Measurements from ENCODE around the gene WDR38. TPM values are rescaled to one million over a fixed set of nuclear protein-coding genes. Genes with fewer than 3 reads are reported as not detected.

WDR38 gene
- total and polyA plus RNA-seq, 9 of the 15 experiments (the other 6 are each of a cell fraction or from before 2014, with no cell fraction given) = not detected

- TF ChIP-seq ZNF277 (CRISPR knock-in tag; IDR thresholded peaks at IDR 0.05; ENCODE audit: borderline replicate concordance) = no peak
- no peak for TF ChIP-seq GABPA (tag; conservative IDR thresholded peaks at IDR 0.05; ENCODE audit: low read depth)
- no peak for TF ChIP-seq DNMT1 (IDR thresholded peaks at IDR 0.05)
- peak; percentile 16; the same call in 1 of the 2 replicates for TF ChIP-seq TEAD4 (IDR thresholded peaks at IDR 0.05; ENCODE audit: low read length)
- no peak for TF ChIP-seq TEAD4 (CRISPR knock-in tag; IDR thresholded peaks at IDR 0.05; ENCODE audit: borderline replicate concordance)
- no peak for TF ChIP-seq ELK3 (CRISPR knock-in tag; IDR thresholded peaks at IDR 0.05)
- no peak for TF ChIP-seq CHD4 (IDR thresholded peaks at IDR 0.05; ENCODE audit: insufficient read depth, insufficient replicate concordance, low read depth, low read length, poor library complexity, severe bottlenecking)
- TF ChIP-seq MCM2 (IDR thresholded peaks at IDR 0.05; ENCODE audit: low read depth) = no peak
- TF ChIP-seq JUNB (CRISPR knock-in tag; conservative IDR thresholded peaks at IDR 0.05) = no peak
- TF ChIP-seq CBX2 (IDR thresholded peaks at IDR 0.05; ENCODE audit: insufficient read depth, low read length, poor library complexity, severe bottlenecking) = no peak
- peak; percentile 90 for TF ChIP-seq MAFF (IDR thresholded peaks at IDR 0.05; ENCODE audit: low read length)
- TF ChIP-seq, protein P1, sequence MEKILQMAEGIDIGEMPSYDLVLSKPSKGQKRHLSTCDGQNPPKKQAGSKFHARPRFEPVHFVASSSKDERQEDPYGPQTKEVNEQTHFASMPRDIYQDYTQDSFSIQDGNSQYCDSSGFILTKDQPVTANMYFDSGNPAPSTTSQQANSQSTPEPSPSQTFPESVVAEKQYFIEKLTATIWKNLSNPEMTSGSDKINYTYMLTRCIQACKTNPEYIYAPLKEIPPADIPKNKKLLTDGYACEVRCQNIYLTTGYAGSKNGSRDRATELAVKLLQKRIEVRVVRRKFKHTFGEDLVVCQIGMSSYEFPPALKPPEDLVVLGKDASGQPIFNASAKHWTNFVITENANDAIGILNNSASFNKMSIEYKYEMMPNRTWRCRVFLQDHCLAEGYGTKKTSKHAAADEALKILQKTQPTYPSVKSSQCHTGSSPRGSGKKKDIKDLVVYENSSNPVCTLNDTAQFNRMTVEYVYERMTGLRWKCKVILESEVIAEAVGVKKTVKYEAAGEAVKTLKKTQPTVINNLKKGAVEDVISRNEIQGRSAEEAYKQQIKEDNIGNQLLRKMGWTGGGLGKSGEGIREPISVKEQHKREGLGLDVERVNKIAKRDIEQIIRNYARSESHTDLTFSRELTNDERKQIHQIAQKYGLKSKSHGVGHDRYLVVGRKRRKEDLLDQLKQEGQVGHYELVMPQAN (IDR thresholded peaks at IDR 0.05; ENCODE audit: borderline replicate concordance) = peak; percentile 55; the same call in 1 of the 2 replicates
- TF ChIP-seq HDGF (IDR thresholded peaks at IDR 0.05) = no peak
- TF ChIP-seq PURB (CRISPR knock-in tag; IDR thresholded peaks at IDR 0.05; ENCODE audit: low read depth) = no peak
- no peak for TF ChIP-seq CHCHD3 (CRISPR knock-in tag; IDR thresholded peaks at IDR 0.05)
- TF ChIP-seq ARHGAP35 (IDR thresholded peaks at IDR 0.05; ENCODE audit: partially characterized antibody) = no peak
- no peak for TF ChIP-seq DLX4 (CRISPR knock-in tag; IDR thresholded peaks at IDR 0.05)
- TF ChIP-seq HINFP (tag; conservative IDR thresholded peaks at IDR 0.05; ENCODE audit: low read depth) = no peak
- no peak for TF ChIP-seq ZNF75A (CRISPR knock-in tag; IDR thresholded peaks at IDR 0.05)
- no peak for TF ChIP-seq CHD2 (IDR thresholded peaks at IDR 0.05; ENCODE audit: low read depth, low read length)
- no peak for TF ChIP-seq RFX1 (IDR thresholded peaks at IDR 0.05)
- TF ChIP-seq TAF1 (IDR thresholded peaks at IDR 0.05; ENCODE audit: control insufficient read depth, extremely low read depth, insufficient read depth, low read length, severe bottlenecking) = no peak
- no peak for TF ChIP-seq NRF1 (conservative IDR thresholded peaks at IDR 0.05 in 1 of 2, IDR thresholded peaks at IDR 0.05 in 1 of 2)
- no peak for TF ChIP-seq ZEB2 (IDR thresholded peaks at IDR 0.05)
- no peak for TF ChIP-seq MTF1 (CRISPR knock-in tag; IDR thresholded peaks at IDR 0.05; ENCODE audit: borderline replicate concordance)
Observed at GRCh38 chr9:124899845-124900244, 46.6 kb downstream of the WDR38 start (continued).

All from K562 (cell line).